GM21423 (cell line): ENCODE results near the gene PAQR5.

ENCODE experiments used
- ATAC-seq: cut with Tn5 transposase; IDR thresholded peaks from one replicate; pipeline ENCODE4 v1.9.1; 2021; ENCODE audit warnings: mild to moderate bottlenecking, moderate library complexity; ENCODE audit not compliant: unreplicated experiment

The PAQR5 gene

DNA sequence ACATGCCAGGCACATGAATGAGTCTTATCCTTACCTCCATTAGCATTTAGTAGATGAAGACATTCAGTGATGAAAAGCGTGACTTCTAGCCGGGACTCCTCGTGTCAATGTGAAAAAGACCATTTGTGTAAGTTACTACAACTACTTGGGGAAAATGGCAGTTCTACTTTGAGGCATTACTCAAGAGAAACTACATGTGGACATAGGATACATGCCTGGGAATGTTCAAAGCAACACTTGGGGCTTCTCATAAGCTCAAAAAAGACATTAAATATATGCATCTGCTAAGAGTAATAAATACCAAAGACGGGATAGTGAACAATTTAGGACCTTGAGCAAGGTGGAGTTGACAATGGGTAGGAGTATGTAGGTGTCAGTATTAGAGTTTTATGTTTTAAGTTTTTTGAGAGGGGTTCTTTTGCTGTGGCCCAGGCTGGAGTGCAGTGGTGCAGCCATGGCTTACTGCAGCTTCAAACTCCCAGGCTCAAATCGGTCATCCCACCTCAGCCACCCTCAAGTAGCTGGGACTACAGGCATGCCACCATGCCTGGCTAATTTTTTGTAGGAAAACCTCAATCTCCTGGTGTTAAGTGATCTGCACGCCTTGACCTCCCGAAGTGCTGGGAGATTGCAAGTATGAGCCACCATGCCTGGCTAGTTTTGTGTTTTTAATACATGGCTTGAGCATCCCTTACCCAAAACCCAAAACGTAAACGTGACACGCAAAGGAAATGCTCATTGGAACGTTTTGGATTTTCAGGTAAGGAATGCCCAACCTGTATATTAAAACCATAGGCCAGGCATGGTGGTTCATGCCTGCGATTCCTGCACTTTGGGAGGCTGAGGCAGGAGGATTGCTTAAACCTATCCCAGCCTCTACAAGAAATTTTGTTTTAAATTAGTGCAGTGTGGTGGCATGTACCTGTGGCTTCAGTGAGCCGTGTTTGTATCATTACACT, 157.8 kb downstream of the PAQR5 start:
- ATAC-seq = no peak
